Transverse colon (tissue), 4 donors: ENCODE measurements around the gene FAM187B.

ENCODE experiments used
- CTCF ChIP-seq, 5 experiments: fragments of 200-600 bp in 3 of 5; fragments of 450-650 bp in 2 of 5; sonication (generic) in 3 of 5; IDR thresholded peaks; 1 replicate in 2 of 5; 2 replicates in 3 of 5; pipeline ENCODE4 v1.5.1; 2016 to 2017; ENCODE audit warnings: antibody characterized with exemption in 5 of 5, inconsistent platforms in 3 of 5, mild to moderate bottlenecking in 2 of 5, moderate library complexity in 1 of 5
- EP300 ChIP-seq: sonication (generic); formaldehyde crosslinking; IDR thresholded peaks from one replicate; pipeline ENCODE4 v1.6.1; 2017; ENCODE audit warnings: antibody characterized with exemption, low read depth
- POLR2A ChIP-seq: fragments of 450-650 bp; IDR thresholded peaks from one replicate; pipeline ENCODE4 v1.6.1; 2016; ENCODE audit warnings: antibody characterized with exemption, mild to moderate bottlenecking, moderate library complexity
- POLR2AphosphoS5 ChIP-seq, 3 donors: sonication (generic); formaldehyde crosslinking; IDR thresholded peaks; one replicate each; pipeline ENCODE4 v1.6.1; 2016; ENCODE audit warnings: antibody characterized with exemption in 3 of 3

DNA sequence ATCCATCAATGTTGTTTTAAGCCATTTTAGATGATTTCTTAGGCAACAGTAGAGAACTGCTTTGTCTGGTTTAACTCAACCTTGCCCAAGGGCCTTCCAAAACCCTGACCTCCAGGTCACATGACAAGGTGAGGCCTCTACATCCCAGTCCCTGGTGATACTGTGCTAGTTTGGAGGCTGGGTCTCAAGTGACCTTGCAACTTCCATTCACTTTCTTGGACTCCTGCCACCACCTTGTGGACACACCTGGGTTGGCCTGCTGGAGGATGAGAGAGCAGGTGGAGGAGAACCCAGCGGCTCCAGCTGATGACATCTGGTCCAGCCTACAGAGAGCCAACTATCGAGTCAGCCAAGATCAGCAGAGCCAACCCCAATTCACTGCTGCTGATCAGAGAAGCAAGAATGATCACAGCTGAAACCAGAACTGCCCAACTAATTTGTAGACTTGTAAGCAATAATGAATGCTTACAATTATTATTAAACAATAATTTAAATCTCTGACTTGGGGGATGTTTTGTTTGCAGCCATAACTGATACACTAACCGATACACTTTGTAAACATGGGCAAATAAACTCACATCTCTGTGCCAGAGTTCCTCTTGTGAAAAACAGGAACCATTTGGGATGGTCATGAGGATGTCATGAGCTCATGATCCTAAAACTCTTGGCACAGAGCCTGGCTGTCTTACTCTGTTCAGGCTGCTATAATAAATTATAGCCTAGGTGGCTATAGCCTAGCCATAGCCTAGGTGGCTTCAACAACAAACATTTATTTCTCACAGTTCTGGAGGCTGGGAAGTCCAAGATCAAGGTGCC, 11.5 kb downstream of the FAM187B start:
- peak in 2 of 5 experiments; percentile 9 to 28 for TF ChIP-seq CTCF (IDR thresholded peaks at IDR 0.05)
- no peak for TF ChIP-seq POLR2A
- TF ChIP-seq POLR2AphosphoS5 (IDR thresholded peaks at IDR 0.05) = no peak
- no peak for TF ChIP-seq EP300
